Measurements from ENCODE around the gene C9orf43.
A peak's percentile ranks its signal among the peaks of the same experiment; 100 is the strongest.
"Not testable (repeated sequence)": the region's sequence is repeated elsewhere in the genome, so short reads cannot be mapped to it uniquely, and the experiment has no call there.

C9orf43 gene

DNA sequence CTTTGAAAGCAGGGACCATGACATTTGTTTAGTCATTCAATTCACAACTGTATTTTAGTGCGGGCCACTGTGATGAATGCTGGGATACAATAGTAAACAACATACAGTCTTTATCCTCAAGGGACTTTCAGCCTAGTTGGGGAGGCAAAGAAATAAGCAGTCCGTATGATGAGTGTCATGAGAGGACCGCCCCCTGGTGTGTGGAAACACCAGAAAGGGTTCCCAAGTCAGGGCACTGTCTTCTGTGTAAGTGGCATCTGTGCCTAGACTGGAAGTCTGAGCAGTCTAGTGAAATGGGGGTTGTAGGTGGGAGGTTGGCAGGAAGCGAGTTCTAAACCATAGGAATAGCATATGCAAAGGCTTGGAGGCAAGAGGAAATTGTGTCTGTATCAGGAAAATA lies 6.8 kb downstream of the C9orf43 start:
- no peak for DNase-seq (ENCODE audit: low spot score)

DNA sequence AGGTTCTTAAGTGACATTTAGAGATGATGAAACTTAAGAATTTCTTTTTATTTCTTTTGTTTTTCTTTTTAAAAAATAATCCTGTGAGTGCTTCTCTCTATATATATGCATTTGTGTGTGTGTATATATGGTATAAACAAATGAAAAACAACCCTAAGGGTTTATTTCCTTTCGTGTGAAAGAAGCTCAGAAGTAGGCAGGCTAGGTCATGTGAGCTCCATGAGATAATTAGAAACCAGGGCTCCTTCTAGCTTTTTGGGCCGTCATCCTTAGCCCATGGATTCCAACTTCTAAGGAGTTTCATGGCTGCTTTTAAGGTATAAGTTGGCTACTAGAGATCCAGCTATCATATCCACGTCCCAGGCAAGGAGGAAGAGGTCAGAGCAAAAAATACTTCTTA lies 11.2 kb downstream of the C9orf43 start:
- DNase-seq (ENCODE audit: low spot score), result no peak

DNA sequence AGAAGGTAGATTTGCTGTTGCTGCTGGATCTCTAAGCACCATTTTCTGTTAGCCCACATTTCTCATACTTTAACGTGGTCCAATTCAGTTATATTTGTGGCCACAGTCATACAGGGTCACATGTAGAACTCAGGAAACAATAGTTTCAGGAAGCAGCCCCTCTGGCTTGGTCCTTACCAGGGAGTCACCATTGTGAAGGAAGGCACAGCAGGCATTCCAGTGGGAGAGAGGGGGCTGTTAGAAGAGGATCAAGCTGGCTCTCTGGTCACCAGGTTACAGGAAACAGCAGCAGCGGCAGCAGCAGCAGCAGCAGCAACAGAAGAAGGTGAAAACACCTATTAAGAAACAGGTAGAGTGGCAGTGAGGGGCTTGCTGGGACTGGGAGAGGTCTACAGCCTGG lies 14.5 kb downstream of the C9orf43 start:
- no peak for DNase-seq (ENCODE audit: low spot score)

DNA sequence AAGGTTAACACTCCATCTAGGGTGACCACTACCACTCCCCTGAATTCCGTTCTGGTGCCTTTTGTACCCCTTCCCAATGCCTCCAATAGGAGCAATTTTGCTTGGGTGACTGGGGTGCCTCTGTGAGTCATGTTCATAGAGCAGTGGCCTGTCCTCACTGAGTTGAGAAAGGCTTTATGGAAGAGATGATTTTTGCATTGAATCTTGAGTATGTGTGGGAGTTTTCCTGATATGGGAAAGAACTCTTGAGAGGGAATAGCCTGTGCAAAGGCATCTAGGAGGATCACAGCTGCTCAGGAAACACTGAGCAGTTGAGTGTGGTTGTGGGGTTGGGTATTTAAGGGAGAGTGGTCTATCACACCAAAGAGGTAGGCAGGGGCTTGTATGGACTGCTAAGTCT lies 16.2 kb downstream of the C9orf43 start:
- DNase-seq (ENCODE audit: low spot score), result no peak

DNA sequence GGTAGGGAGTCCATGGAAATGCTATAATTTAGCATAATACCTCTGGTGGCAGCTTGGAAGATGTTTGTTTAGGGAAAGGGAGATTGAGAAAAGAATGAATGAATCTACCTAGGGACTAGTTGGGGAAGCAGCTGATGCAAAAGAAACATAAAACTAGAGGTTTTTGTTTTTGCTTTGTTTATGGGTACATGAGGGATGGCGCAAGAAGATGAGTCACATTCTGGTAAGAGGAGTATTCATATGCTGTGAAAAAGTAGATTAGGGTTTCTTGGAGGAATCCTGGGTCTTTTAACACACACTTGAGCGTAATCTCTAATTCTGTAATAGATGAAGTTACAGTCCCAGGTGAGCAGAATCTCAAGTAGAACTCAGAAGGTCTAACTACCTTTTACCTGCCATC lies 17.1 kb downstream of the C9orf43 start:
- no peak for DNase-seq (ENCODE audit: low spot score)

DNA sequence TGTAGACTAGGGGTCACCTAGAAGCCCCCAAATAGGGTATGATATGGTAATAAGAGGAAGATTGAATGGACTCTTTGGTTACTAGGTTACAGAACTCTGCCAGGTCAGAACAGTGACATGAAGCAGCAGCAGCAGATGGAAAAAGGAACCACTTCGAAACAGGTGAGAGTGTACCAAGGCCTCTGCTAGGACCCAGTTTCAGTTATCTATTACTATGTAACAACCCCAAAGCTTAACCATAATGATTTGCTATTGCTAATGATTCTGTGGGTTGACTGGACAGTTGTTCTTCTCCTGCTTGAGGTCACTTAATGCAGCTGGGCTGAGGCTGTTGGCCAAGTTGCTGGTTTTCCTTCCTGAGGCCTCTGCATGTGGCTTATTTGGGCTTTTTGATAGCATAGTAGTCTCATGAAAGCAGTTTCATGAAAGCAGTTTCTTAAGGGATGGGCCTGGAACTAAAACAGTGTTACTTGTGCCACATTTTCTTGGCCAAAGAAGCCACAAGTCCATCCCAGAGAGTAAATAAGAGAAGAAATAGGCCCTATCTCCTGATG lies 17.6 kb downstream of the C9orf43 start:
- no peak for DNase-seq (ENCODE audit: low spot score)

DNA sequence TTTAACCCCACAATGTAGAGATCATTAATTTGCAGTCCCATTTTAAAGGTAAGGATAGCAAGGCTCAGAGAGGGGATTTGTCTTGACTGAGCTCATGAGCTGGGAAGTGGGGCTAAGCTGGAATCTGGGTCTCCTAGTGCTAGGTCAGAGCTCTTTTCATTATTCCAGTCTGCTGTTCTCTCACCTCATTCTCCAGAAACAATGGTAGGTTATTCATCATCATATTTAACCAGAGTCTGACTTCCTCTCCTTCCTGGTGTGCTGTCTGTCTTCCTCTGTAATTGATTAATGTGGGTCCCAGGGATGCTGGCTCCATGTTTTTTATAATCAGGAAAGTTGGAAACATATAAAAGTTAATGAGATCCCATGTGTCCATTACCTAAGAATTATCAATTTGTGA lies 20.6 kb downstream of the C9orf43 start:
- no peak for DNase-seq (ENCODE audit: low spot score)

DNA sequence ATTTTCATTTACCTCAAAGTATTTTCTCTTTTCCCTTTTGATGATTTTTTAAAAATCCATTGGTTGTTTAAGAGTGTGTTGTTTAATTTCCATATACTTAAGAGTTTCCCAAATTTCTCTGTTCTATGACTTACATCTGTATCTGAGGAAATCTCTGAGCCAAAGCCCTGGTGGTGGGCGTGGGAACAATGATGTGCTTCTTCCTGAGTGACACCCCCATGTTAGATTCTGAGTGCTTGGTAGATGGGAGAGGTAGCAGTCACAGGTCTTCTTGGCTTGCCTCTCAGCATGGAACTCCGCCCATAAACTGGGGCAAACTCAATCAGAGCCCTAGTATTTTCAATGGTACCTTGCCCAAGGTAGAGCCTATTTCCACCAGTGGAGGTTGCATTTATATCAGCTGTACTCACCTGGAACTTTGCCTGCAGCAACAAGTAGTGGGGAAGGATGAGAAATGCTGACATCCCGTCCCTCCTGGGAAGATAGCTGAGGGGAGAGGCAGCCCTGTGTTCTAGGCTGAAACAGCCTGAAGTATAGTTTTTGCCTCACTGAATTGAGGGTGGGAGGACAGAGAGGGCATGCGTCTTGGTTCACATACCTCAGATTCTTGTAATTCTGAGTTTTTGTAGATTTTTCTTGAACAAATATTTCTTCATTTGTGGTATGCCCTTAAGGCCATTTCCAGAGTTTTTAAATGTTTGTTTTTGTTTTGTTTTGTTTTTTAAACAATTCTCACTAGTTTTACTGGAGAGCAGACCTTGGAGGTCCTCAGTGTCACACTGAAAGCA lies 26.4 kb downstream of the C9orf43 start:
- no peak for DNase-seq (ENCODE audit: low spot score)

DNA sequence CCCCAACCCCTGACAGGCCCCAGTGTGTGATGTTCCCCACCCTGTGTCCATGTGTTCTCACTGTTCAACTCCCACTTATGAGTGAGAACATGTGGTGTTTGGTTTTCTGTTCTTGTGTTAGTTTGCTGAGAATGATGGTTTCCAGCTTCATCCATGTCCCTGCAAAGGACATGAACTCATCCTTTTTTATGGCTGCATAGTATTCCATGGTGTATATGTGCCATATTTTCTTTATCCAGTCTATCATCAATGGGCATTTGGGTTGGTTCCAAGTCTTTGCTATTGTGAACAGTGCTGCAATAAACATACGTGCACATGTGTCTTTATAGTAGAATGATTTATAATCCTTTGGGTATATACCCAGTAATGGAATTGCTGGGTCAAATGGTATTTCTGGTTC lies 27.2 kb downstream of the C9orf43 start:
- not testable (repeated sequence) for DNase-seq (ENCODE audit: low spot score)

DNA sequence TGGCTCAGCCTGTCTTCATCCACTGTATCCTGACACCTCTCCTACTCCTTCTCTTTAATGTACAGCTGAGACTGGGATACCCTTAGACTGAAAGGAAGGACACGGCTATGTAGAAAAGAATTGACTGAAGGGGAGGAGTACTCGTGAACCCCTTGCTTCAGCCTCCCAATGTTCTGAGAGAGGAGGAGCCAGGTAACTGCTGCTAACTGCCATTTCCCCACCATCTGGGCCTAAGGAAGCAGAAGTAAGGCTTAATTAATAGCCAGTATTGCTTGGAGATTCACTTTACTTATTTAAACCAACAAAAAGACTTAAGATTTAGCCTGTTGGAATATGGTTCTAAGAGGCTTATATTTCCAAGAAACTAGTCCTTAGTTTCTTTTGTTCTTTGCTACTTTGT lies 34.2 kb downstream of the C9orf43 start:
- DNase-seq (ENCODE audit: low spot score), result no peak

DNA sequence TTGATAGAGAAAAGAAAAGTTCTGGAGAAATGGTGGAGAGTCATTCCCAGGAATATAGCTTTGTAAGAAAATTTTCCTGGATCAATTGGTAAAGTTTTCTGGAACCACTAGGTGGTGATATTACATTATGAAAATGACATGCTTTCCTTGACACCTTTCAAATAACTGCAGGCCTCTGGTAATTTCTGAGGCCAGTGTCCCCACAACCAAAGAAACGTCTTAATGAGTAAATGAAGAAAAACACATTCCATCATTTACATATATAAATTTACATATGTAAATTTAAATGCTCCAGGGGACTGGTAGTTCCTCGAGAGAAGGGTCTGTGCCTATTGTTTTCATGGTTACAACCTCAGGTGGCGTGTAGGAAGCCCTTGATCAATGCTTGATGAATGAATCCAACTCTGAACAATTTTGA lies 35.8 kb downstream of the C9orf43 start:
- peak; percentile 62 for DNase-seq (ENCODE audit: low spot score)

DNA sequence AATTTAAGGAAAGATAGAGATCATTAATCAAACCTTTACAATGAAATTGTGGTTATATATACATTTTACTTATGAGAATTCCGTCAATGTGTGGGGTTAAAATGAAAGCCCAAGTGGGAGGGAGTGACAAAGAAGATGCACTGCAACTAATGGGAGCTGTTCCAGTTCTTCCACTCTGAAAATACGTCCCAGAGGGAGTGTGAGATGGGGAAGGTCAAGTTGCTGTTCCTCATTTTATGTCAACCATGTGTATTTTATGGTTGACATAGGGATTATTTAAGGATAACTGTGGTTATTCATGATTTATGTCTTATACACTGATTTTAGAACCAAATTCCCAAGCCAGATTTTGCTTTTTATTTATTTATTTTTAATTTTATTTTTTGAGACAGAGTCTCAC lies 38.8 kb downstream of the C9orf43 start:
- no peak for DNase-seq (ENCODE audit: low spot score)

DNA sequence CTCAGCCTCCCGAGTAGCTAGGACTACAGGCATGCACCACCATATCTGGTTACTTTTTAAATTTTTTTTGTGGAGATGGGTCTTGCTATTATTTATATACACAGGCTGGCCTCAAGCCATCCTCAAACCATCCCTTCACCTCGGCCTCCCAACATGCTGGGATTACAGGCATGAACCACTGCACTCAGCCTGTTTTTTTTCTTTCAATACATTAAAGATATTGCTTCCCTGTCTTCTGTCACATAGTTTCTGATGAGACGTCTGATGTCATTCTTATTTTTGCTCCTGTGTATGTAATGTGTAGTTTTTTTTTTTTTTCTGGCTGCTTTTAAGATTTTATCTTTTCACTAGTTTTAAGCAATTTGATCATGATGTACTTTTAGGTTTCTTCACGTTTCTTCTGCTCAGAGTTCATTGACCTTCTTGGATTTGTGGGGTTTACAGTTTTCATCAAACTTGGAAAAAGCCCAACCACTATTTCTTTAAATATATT lies 41.6 kb downstream of the C9orf43 start:
- DNase-seq (ENCODE audit: low spot score), result no peak

DNA sequence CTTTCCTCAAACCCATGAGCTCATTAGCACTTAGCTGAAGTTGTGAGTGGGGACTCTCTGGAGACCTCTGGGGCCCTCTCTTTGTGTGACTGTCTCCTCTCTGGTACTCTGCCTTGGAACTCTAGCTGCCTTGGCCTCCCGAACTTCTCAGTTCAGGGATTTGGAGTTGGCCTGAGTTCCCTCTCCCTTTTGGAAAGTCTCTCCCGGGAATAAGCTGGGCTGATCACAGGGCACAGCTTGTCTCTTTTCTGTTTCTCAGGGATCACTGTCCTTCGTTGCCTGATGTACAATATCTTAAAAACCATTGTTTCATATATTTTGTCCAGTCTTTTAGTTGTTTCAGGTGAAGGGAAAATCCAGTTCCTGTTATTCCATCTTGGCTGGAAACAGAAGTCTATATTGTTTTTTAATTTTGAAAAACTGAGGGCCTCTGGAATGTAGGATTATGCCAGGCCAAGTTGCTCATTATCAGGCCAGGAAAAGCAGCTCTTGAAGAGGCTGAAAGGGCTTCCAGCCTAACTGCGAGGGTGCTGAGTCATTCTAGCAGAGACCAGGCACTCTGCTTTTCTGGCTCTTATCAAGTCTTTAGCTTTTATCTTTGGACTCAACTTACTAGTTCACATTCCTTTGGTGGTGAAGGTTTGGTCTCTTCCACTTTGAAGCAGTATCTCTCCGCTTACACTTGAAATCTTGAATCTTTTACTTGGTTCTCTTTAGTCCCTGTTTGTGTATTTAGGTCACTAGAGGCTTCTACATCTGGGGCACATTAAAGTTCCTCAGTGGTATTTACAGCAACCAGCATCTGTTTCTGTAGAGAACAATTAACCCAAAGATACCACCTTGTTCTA lies 44.6 kb downstream of the C9orf43 start:
- DNase-seq (ENCODE audit: low spot score), result no peak

DNA sequence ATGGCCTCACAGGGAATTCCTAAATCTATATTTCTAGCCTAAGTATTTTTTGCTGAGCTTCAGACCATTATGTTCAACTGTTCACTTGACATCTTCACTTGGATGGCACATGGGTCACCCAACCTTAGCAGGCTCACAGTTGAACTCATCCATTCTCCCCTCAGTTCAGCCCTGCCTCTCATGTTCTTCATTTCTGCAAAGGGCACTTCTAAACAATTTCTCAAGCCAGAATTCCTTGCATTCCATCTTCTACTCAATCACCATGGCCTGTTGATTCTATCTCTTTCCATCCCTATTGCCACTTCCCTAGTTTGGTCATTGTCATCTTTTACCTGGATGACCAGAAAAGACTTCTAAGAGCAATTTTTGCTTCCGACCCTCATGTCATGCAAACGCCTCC lies 45.7 kb downstream of the C9orf43 start:
- no peak for DNase-seq (ENCODE audit: low spot score)

DNA sequence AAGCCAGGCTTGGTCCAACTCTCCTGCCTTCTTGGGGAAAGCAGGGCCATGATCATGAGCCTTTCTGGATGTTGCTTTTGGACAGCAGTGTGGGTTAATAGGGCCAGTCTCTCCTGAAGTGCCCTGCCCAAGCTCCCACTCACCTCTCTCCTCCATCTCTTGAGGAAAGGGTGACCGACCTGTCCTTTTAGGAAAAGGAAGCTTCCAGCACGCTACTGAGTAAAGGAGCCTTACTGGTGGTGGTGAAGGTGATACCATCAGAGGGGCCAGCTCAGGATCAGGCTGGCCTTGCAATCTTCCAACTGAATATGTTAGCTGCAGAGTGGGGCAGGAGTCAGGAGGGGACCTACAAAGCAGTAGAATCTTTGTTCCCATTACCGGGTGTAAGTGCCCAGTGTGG lies 50.7 kb downstream of the C9orf43 start:
- no peak for DNase-seq (ENCODE audit: low spot score)

DNA sequence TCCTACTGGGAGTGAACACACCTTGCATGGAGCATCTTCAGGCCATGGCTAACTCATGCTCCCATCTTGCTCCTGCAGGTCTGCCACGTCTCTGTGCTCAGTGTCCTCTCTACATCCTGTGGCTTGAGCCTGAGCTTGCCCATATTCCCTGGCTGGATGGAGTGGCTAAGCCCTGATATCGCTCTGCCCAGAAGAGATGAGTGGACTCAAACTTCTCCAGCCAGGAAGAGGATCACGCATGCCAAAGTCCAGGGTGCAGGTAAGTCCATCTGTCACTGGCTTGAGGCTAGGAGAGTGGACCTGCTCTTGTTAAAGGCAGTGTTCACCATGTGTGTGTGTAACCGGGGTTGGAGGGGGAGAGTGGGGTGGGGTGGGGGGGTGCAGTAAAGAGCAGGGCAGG lies 51.4 kb downstream of the C9orf43 start:
- no peak for DNase-seq (ENCODE audit: low spot score)

DNA sequence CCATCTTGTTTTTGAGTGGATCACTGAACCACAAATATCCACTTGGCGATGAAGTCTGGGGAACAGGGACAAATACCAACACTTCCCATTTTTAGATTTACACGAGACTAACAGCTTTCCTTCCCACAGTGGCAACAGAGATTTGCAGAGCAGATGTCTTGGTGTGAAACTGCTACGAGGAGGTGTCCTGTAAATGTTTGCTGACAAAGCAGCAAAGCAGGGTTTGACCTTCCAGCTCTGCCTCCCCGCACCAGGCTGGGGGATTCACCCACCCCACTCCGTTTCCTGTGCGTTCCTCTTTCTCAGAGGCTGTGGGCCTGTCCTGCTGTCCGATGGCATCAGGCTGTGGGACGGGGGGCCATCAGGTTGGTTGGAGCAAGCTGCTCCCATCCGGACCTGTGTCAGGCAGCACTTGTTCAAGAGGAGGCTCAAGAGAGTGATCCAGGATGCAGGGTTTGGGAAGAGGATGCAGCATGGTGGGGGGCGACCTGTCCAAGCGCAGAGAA lies 52.3 kb downstream of the C9orf43 start:
- no peak for DNase-seq (ENCODE audit: low spot score)

DNA sequence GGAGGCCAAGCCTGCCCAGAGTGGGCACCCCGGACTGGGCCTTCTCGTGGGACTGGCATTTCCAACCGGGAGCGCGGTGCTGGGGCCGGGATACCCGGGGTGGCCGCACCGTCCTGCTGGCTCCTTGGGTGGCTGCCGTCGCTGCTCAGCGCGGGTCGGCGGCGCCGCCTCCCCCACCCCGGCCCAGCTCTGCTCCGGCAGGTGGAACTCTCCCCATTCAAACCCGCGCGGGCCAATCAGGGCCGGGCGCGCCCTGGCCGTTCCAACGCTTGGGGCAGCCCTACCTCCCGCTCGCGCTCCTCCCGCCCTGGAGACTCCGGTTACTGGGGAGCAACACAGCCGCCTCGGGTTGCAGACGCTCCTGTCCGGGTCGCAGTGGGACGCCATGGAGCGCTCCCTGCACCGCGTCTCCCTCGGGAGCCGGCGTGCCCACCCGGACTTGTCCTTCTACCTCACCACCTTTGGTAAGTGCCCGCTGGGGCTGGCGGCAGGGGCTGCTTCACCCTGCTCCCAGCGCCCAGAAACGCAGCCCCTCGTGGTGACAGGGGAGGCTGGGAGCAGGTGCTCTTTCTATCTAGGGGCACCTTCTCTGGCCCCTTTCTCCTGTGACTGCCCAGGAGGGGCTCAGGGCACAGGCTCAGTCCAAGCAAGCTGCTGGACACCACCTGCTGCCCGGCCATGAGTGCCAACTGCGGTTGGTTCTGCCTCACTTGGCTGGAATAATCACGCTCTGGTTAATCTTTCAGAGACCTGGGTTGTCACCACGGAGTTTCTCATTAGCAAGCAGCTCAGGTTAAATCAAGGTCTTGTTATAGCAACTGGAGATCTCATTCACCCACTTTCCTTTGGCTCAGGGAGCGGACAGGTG lies 53.1 kb downstream of the C9orf43 start, which contains the start of gene RGS3:
TSS of gene RGS3 (plus strand) at position 310 of the 868 bp plus-strand sequence. CDS start at position 386, 76 bp downstream.
- no peak for DNase-seq (ENCODE audit: low spot score)

DNA sequence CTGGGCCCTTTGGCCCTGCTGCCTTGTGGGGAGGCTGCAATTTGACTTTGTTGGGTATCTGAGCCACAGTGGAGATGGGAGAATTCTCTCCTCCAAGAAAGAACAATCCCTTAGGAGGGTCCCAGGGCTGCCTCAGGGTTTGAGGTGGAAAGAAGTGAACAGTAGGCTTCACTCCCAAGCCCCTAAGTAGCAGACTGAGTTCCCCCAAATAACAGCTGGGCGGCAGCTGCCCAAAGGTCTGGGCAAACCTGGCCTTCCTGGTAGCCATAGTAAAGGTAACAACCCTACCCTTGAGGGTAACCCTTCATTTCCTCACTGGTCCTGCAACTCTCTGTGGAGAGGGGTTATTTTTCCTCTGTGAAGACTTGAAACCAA lies 53.7 kb downstream of the C9orf43 start:
- no peak for DNase-seq (ENCODE audit: low spot score)

DNA sequence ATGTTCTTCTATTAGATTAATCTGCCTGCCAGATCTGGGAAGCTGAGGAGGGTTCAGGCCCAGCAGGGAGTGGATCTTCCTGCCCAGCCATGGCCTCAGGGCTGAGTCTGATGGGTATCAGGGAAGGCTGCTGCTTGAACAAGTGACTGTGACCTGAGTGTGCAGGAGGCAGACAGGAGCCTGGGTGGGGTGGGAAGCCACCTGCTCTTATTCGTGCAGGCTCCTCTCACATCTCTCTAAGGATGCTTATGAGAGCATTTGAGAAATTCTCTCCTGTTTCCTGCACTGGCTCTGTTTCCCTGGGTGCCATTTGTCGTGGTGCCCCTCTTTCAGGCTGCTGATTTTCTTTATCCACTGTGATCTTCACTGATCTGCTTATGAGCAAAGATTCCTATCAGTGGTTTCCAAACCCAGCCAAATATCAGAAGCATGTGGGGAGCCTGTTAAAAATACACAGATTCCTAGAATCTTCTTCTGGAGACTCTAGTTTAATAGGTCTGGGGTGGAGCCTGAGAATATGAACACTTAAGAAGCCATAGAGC lies 55.1 kb downstream of the C9orf43 start:
- no peak for DNase-seq (ENCODE audit: low spot score)
